Peyer's patch (tissue), 4 donors: ENCODE results near the gene CPAMD8. TPM values are rescaled to one million over a fixed set of nuclear protein-coding genes. Genes with fewer than 3 reads are reported as not detected.

Experiments used
- DNase-seq, 3 donors: peaks; one replicate each; pipeline ENCODE4 v3.0.0-alpha.2; 2017 to 2019
- H3K27ac ChIP-seq, 4 donors: fragments of 200-600 bp; sonication (generic); one replicate each; pipeline ENCODE4 v1.5.1; 2016 to 2019
- H3K27me3 ChIP-seq, 2 donors: fragments of 200-600 bp; sonication (generic); one replicate each; pipeline ENCODE4 v1.5.1; 2019
- H3K36me3 ChIP-seq, 3 donors: fragments of 200-600 bp; sonication (generic); one replicate each; pipeline ENCODE4 v1.5.1; 2016 to 2019
- H3K4me1 ChIP-seq, 4 donors: fragments of 200-600 bp; sonication (generic); one replicate each; pipeline ENCODE4 v1.5.1; 2016 to 2019
- H3K4me3 ChIP-seq, 4 donors: fragments of 200-600 bp; sonication (generic); 1 replicate in 3 of 4; 2 replicates in 1 of 4; pipeline ENCODE4 v1.5.1; 2016 to 2019; ENCODE audit warnings: mild to moderate bottlenecking in 1 of 4
- H3K9me3 ChIP-seq, 4 donors: fragments of 200-600 bp; sonication (generic); one replicate each; pipeline ENCODE4 v1.5.1; 2016 to 2019; ENCODE audit warnings: mild to moderate bottlenecking in 1 of 4
- POLR2A ChIP-seq, 2 donors: fragments of 450-650 bp; IDR thresholded peaks; one replicate each; pipeline ENCODE4 v1.5.1; 2017; ENCODE audit warnings: antibody characterized with exemption in 2 of 2, mild to moderate bottlenecking in 2 of 2, moderate library complexity in 2 of 2
- total RNA-seq, 4 donors: library from RNA; depleted of rRNA; stranded (reverse); fragments of >200 nt; gene quantifications; one replicate each; pipeline ENCODE4 v1.1.0, GENCODE V29; 2016
- TF ChIP-seq, protein P1 (sequence below), 6 experiments: fragments of 450-650 bp in 4 of 6; fragments of 200-600 bp in 2 of 6; sonication (generic) in 1 of 6; IDR thresholded peaks; one replicate each; pipeline ENCODE4 v1.5.1; 2017 to 2019; ENCODE audit warnings: antibody characterized with exemption in 6 of 6, mild to moderate bottlenecking in 3 of 6, moderate library complexity in 1 of 6

Gene CPAMD8
- total RNA-seq, 4 donors from 2014 or later = 2.6 to 10.7 (median 5.2) TPM

DNA sequence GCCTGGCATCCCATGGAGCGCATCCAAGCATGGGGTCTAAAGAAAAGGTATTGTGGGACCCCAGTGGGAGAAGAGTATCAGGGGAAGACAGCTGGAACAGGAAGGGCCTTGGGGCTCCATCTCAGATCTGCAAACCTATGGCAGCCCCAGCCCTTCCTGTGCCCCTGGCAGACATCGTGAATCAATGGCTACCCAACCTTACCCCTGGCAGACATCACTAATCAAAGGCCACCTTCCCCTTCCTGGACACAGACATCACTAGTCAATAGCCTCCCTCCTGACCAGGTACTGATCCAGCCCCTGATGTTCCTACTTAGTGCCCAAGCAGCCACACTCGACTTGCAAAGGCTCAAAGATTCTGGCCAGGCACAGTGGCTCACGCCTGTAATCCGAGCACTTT, 122.0 kb downstream of the CPAMD8 start:
- Histone ChIP-seq H3K4me3 (no peak overlapping the region), H3K27me3 (no peaks in the 10 kb centered on the region), H3K27ac (no peak overlapping the region), H3K36me3 (no peaks in the 10 kb centered on the region), H3K9me3 (no peaks in the 10 kb centered on the region), H3K4me1 (peaks cover 0 to under 1% (median 0%) of the 10 kb centered on the region in 4 donors)
- no peak for TF ChIP-seq POLR2A (IDR thresholded peaks at IDR 0.05)
- TF ChIP-seq, protein P1, sequence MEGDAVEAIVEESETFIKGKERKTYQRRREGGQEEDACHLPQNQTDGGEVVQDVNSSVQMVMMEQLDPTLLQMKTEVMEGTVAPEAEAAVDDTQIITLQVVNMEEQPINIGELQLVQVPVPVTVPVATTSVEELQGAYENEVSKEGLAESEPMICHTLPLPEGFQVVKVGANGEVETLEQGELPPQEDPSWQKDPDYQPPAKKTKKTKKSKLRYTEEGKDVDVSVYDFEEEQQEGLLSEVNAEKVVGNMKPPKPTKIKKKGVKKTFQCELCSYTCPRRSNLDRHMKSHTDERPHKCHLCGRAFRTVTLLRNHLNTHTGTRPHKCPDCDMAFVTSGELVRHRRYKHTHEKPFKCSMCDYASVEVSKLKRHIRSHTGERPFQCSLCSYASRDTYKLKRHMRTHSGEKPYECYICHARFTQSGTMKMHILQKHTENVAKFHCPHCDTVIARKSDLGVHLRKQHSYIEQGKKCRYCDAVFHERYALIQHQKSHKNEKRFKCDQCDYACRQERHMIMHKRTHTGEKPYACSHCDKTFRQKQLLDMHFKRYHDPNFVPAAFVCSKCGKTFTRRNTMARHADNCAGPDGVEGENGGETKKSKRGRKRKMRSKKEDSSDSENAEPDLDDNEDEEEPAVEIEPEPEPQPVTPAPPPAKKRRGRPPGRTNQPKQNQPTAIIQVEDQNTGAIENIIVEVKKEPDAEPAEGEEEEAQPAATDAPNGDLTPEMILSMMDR (IDR thresholded peaks at IDR 0.05) = no peak
- no peak for DNase-seq

DNA sequence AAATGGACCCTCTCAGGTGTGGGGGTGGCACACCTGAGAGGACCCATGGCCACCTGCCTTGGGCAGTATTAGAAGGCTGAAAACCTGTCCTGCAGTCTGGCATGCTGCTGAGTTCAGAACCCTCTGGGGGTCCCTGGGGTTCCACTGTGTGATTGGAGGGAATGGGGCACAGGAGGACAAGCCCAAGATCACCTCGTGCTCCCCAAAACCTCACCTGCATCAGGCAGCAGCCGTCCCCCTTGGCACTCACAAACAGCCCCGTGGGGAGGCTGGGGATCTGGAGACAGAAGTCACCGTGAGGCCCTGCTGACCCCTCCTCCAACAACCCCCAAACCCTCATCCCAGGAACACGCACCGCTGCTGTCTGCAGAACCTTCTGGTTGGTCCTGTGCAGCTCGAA, 123.3 kb downstream of the CPAMD8 start:
- Histone ChIP-seq H3K27ac (no peak overlapping the region), H3K36me3 (no peaks in the 10 kb centered on the region), H3K4me3 (no peak overlapping the region), H3K4me1 (peaks cover 0 to 3% (median 0%) of the 10 kb centered on the region in 4 donors), H3K27me3 (no peaks in the 10 kb centered on the region), H3K9me3 (no peaks in the 10 kb centered on the region)
- DNase-seq = no peak
- TF ChIP-seq, protein P1 (IDR thresholded peaks at IDR 0.05) = no peak
- no peak for TF ChIP-seq POLR2A (IDR thresholded peaks at IDR 0.05)

DNA sequence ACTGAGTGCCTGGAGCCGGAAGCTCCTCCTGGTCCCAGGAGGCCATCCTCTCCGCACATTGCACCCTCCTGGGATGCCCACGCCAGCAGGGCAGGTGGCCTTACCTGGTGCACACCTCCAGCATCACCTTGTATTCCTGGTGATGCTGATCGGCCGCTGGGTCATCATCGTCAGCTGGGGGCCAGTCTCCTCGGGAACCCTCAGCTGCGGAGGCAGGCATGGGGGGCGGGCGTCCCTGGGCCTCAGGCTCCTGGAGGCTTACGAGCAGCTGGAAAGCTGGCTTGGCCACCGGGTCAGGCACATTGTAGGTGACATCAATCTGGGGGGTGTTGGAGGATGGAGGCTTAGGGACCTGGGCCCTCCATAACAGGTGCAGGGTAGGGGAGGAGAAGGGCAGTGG, 124.1 kb downstream of the CPAMD8 start:
- Histone ChIP-seq H3K9me3 (no peaks in the 10 kb centered on the region), H3K4me1 (peaks cover 0 to 5% (median 2%) of the 10 kb centered on the region in 4 donors), H3K27ac (no peak overlapping the region), H3K36me3 (no peaks in the 10 kb centered on the region), H3K4me3 (no peak overlapping the region), H3K27me3 (no peaks in the 10 kb centered on the region)
- DNase-seq = no peak
- no peak for TF ChIP-seq POLR2A (IDR thresholded peaks at IDR 0.05)
- TF ChIP-seq, protein P1 (IDR thresholded peaks at IDR 0.05) = no peak

DNA sequence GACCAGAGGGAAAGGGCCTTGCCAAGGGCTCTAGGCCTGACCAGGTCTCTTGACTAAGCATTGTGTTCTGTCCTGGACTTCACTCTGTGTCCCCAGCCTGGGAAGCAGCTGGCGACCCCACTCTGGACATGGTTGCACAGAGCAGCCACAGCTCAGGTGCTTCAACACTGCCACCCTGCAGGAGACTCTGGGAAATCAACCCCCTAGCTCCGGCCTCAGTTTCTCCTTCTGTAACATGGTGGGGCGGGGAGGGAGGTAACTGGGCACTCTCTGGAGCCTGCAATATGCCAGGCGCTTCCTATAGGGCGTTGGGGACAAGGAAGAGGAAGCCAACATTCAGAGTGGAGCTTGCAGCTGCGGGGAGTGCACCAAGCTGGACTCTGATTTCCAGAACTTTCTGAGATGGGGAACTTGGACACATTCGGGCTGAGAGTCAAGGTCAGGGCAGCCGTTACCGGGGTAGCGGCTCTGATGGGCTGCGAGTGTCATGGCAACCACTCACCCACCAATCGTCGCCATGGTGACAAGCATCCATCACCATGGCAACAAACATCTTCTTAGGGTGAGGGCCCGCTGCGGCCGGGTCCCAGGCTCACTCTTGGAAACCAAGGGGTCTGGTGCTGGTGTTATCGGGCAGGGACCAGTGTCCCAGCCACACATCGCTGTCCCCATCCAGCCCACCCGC, 125.0 kb downstream of the CPAMD8 start:
- no peak for DNase-seq
- Histone ChIP-seq H3K4me3 (no peak overlapping the region), H3K27ac (no peak overlapping the region)

DNA sequence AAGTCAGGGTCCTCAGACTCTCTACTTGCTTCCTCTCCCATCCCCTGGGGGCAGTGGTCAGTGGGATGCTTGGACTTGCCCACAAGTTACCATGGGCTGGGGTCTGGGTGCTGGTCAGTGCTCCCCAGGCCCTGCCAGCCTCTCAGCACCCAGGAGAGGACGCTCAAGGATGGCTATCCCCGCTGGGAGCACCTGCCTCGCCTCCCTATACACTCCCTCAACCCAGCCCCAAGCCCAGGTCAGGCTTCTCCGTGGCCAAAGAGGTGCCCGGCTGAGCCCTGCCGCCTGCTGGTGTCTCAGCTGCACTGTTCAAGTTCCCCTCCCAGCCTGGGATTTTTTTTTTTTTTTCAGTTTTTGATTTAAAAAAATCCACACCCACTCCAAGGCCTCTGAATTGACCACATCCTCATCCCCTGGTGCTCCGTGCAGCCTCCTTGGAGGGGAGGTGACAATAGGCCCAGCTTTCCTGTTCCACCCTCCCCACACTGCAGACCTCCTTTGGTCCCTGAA, 127.0 kb downstream of the CPAMD8 start:
- TF ChIP-seq POLR2A (IDR thresholded peaks at IDR 0.05) = no peak
- TF ChIP-seq, protein P1 (IDR thresholded peaks at IDR 0.05) = peak; percentile 31 to 55 (median 43)
- H3K27ac ChIP-seq = no peak overlapping the region
- H3K27me3 ChIP-seq = no peaks in the 10 kb centered on the region
- peaks cover 0 to 21% (median 7%) of the 10 kb centered on the region in 4 donors for H3K4me1 ChIP-seq
- peak in 2 of 3 donors; percentile 49 to 75 for DNase-seq
- no peaks in the 10 kb centered on the region for H3K9me3 ChIP-seq
- H3K4me3 ChIP-seq = no peak overlapping the region
- no peaks in the 10 kb centered on the region for H3K36me3 ChIP-seq

More for the DNA sequence above, 125.0 kb downstream of the CPAMD8 start:
- TF ChIP-seq POLR2A (IDR thresholded peaks at IDR 0.05) = no peak
- TF ChIP-seq, protein P1 (IDR thresholded peaks at IDR 0.05) = no peak
- H3K27me3 ChIP-seq = no peaks in the 10 kb centered on the region
- no peaks in the 10 kb centered on the region for H3K9me3 ChIP-seq
- H3K36me3 ChIP-seq = no peaks in the 10 kb centered on the region
- H3K4me1 ChIP-seq = peaks cover 0 to 9% (median 3%) of the 10 kb centered on the region in 4 donors
